Calu3 (cell line): ENCODE measurements around the gene MAP2K4. TPM values are rescaled to one million over a fixed set of nuclear protein-coding genes. Genes with fewer than 3 reads are reported as not detected.

Experiments used
- BruUV-seq: library from RNA; stranded (reverse); fragments of 400-500 nt; replicated peaks from 2 replicates; lab custom pipeline; 2021; lab: Mats Ljungman, UMichigan
- CTCF ChIA-PET: fragments of 300-600 bp; sonication (Branson Sonifier 250); formaldehyde crosslinking; loops from one replicate; lab custom pipeline; 2022; ENCODE audit warnings: antibody characterized with exemption; lab: Charles Lee
- DNase-seq: peaks from one replicate; pipeline ENCODE4 v3.0.0; 2022
- H3K27ac Mint-ChIP-seq: one replicate; pipeline ENCODE4 v1.8.0; 2022; ENCODE audit warnings: mixed read lengths; ENCODE audit not compliant: unreplicated experiment
- H3K27me3 Mint-ChIP-seq: one replicate; pipeline ENCODE4 v1.8.0; 2022; ENCODE audit warnings: mixed read lengths; ENCODE audit not compliant: unreplicated experiment
- H3K36me3 Mint-ChIP-seq: one replicate; pipeline ENCODE4 v1.8.0; 2022; ENCODE audit warnings: mild to moderate bottlenecking, moderate library complexity, mixed read lengths; ENCODE audit not compliant: insufficient read depth, unreplicated experiment
- H3K4me1 Mint-ChIP-seq: one replicate; pipeline ENCODE4 v1.8.0; 2022; ENCODE audit warnings: mild to moderate bottlenecking, low read depth, mixed read lengths; ENCODE audit not compliant: unreplicated experiment
- H3K4me3 Mint-ChIP-seq: one replicate; pipeline ENCODE4 v1.8.0; 2022; ENCODE audit warnings: mild to moderate bottlenecking, low read depth, moderate library complexity, mixed read lengths; ENCODE audit not compliant: unreplicated experiment
- H3K9me3 Mint-ChIP-seq: one replicate; pipeline ENCODE4 v1.8.0; 2022; ENCODE audit warnings: low read depth, mixed read lengths; ENCODE audit not compliant: unreplicated experiment
- intact Hi-C: fragments of 100-400 bp; cut with micrococcal nuclease; formaldehyde crosslinking; loops from one replicate; pipeline ENCODE4 v1.10.0; 2022; ENCODE audit not compliant: unreplicated experiment
- total RNA-seq: library from RNA; stranded (reverse); gene quantifications from 2 replicates; pipeline ENCODE4 v1.2.3, GENCODE V29; 2022
- TF ChIP-seq, protein P1 (sequence below): fragments of 200-600 bp; IDR thresholded peaks from one replicate; pipeline ENCODE4 v1.8.0; 2022; ENCODE audit warnings: antibody characterized with exemption; ENCODE audit not compliant: unreplicated experiment

MAP2K4 gene
- total RNA-seq, 1 experiment from 2014 or later: 16.1 TPM

DNA sequence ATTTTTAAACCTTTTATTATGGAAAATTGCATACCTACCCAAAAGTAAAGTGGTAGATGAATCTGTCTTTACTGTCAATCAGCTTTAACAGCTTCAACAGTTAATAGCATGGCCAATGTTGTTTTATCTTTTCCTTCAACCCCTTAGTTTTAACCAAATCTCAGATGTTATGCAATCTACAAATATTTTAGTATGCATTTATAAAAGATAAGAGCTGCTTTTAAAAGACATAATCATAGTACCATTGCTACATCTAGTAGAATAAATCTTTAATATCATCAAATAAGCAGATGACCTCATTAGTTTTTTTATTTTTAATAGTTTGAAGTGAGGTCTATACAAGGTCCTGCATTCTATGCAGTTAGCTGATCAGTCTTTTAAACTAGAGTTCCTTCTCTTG, 37.9 kb downstream of the MAP2K4 start:
- H3K27ac Mint-ChIP-seq: no peak overlapping the region
- intact Hi-C loops: no loop called here
- no peak for DNase-seq
- no peaks in the 10 kb centered on the region for H3K4me1 Mint-ChIP-seq
- H3K4me3 Mint-ChIP-seq: no peak overlapping the region
- CTCF ChIA-PET: no interaction called here
- H3K9me3 Mint-ChIP-seq: no peaks in the 10 kb centered on the region
- H3K27me3 Mint-ChIP-seq: no peaks in the 10 kb centered on the region
- no peaks in the 10 kb centered on the region for H3K36me3 Mint-ChIP-seq
- TF ChIP-seq, protein P1, sequence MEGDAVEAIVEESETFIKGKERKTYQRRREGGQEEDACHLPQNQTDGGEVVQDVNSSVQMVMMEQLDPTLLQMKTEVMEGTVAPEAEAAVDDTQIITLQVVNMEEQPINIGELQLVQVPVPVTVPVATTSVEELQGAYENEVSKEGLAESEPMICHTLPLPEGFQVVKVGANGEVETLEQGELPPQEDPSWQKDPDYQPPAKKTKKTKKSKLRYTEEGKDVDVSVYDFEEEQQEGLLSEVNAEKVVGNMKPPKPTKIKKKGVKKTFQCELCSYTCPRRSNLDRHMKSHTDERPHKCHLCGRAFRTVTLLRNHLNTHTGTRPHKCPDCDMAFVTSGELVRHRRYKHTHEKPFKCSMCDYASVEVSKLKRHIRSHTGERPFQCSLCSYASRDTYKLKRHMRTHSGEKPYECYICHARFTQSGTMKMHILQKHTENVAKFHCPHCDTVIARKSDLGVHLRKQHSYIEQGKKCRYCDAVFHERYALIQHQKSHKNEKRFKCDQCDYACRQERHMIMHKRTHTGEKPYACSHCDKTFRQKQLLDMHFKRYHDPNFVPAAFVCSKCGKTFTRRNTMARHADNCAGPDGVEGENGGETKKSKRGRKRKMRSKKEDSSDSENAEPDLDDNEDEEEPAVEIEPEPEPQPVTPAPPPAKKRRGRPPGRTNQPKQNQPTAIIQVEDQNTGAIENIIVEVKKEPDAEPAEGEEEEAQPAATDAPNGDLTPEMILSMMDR: no peak
- no TSS peak for BruUV-seq

DNA sequence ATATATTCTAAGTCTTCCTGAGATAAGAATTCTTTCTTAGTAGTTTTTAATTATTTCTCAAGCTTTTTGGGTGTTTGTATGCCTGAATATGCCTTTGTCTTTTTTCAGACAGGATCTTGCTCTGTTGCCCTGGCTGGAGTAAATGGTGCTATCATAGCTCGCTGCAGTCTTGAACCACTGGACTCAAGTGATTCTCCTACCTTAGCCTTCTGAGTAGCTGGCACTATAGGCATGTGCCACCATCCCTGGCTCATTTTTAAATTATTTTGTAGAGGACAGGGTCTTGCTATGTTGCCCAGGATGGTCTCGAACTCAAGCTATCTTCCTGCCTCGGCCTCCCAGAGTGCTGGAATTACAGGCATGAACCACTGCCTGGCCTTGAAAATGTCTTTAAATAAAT, 41.6 kb downstream of the MAP2K4 start:
- H3K4me1 Mint-ChIP-seq: no peaks in the 10 kb centered on the region
- H3K9me3 Mint-ChIP-seq: no peaks in the 10 kb centered on the region
- TF ChIP-seq, protein P1: no peak
- no peaks in the 10 kb centered on the region for H3K36me3 Mint-ChIP-seq
- intact Hi-C loops: no loop called here
- no peaks in the 10 kb centered on the region for H3K27me3 Mint-ChIP-seq
- no TSS peak for BruUV-seq
- no peak overlapping the region for H3K4me3 Mint-ChIP-seq
- no peak for DNase-seq
- CTCF ChIA-PET: no interaction called here
- H3K27ac Mint-ChIP-seq: no peak overlapping the region

DNA sequence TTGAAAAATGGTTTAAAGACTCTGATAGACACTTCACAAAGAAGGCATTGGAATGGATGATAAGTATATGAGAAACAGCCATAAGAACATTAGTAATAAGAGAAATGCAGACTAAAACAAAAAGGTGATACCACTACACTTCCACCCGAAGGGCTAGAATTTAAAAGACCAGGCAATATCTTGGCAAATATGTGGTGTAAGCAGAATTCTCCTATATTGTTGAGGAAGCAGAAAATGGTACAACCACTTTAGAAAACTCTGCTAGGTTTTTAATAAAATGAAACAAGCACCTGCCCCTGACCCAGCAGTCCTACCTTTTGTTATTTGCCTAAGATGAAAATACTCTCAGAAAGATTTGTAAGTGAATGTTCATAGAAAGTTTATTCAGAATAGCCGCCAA, 43.7 kb downstream of the MAP2K4 start:
- Mint-ChIP-seq H3K27ac (no peak overlapping the region), H3K27me3 (no peaks in the 10 kb centered on the region), H3K4me3 (no peak overlapping the region), H3K36me3 (no peaks in the 10 kb centered on the region), H3K4me1 (no peaks in the 10 kb centered on the region), H3K9me3 (no peaks in the 10 kb centered on the region)
- no peak for DNase-seq
- BruUV-seq: no TSS peak
- intact Hi-C loops: no loop called here
- TF ChIP-seq, protein P1: no peak
- CTCF ChIA-PET: no interaction called here

DNA sequence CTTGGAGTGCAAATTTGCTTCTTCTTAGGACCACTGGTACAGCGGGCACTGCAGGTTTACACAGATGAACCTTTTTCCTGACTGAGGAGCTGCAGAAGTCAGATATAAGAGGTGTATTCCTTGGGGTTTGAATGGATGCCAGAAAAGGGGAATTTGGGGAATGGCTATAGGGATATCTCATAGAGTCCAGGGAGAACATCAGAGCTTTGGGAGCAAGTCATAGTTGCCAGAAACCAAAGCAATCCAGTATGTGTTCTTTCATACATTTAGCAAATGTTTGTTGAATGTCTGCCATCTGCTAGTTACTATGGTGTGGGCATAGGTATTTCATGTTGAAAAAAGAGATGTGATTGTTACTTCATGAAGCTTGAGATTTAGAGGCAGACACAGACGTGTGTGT, 46.8 kb downstream of the MAP2K4 start:
- no peaks in the 10 kb centered on the region for H3K36me3 Mint-ChIP-seq
- H3K27me3 Mint-ChIP-seq: no peaks in the 10 kb centered on the region
- no peak overlapping the region for H3K4me3 Mint-ChIP-seq
- no peaks in the 10 kb centered on the region for H3K4me1 Mint-ChIP-seq
- DNase-seq: no peak
- CTCF ChIA-PET: no interaction called here
- no peak overlapping the region for H3K27ac Mint-ChIP-seq
- H3K9me3 Mint-ChIP-seq: no peaks in the 10 kb centered on the region
- TF ChIP-seq, protein P1: no peak
- no TSS peak for BruUV-seq
- intact Hi-C loops: no loop called here

DNA sequence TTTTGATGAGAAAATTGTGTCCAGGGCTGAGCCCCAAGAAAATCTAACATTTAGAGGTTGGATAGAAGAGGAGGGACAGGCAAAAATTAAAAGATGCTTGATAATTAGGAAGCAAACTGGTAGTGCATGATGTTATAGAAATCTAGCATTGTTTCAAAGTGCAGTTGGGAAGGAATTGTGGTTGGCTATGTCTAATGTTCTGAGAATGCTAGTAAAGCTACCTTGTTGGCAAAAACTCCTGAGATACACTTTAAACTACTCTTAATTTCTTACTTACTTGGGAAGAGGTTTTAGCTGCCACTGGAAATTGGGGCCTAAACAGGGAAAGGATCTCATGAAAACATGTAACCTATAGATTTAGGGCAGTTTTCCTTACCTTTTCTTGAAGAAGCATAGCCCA, 48.3 kb downstream of the MAP2K4 start:
- no peaks in the 10 kb centered on the region for H3K36me3 Mint-ChIP-seq
- no peaks in the 10 kb centered on the region for H3K4me1 Mint-ChIP-seq
- H3K4me3 Mint-ChIP-seq: no peak overlapping the region
- intact Hi-C loops: no loop called here
- DNase-seq: no peak
- H3K27me3 Mint-ChIP-seq: no peaks in the 10 kb centered on the region
- H3K27ac Mint-ChIP-seq: no peak overlapping the region
- H3K9me3 Mint-ChIP-seq: no peaks in the 10 kb centered on the region
- TF ChIP-seq, protein P1: no peak
- BruUV-seq: no TSS peak
- CTCF ChIA-PET: no interaction called here
